AG04450 (cell line): ENCODE measurements around the gene MACC1. TPM values are rescaled to one million over a fixed set of nuclear protein-coding genes. Genes with fewer than 3 reads are reported as not detected.

Experiments
- CTCF ChIA-PET: fragments of 300-600, 350-600 bp; formaldehyde crosslinking; extraction: SDS; loops from one replicate; lab custom pipeline; 2022; ENCODE audit warnings: antibody characterized with exemption, inconsistent platforms; lab: Charles Lee
- POLR2A ChIA-PET: fragments of 350-600 bp; formaldehyde crosslinking; extraction: SDS; loops from one replicate; lab custom pipeline; 2021; ENCODE audit warnings: antibody characterized with exemption, inconsistent platforms; lab: Yijun Ruan, JAX
- DNase-seq: peaks from one replicate; pipeline ENCODE4 v3.0.0-alpha.2; 2011; ENCODE audit warnings: low read depth, low spot score
- H3K27ac ChIP-seq: one replicate; pipeline ENCODE4 v1.5.1; 2012; ENCODE audit warnings: low read depth, low read length, control low read depth
- H3K27me3 ChIP-seq: one replicate; pipeline ENCODE4 v1.6.0; 2012; ENCODE audit warnings: low read length; ENCODE audit not compliant: control insufficient read depth, insufficient read depth
- H3K4me3 ChIP-seq: 2 replicates; pipeline ENCODE4 v1.5.1; 2011; ENCODE audit warnings: mild to moderate bottlenecking, low read depth, low read length, control low read depth
- H3K9me3 ChIP-seq: 2 replicates; pipeline ENCODE4 v1.5.1; 2012; ENCODE audit warnings: low read length; ENCODE audit not compliant: control insufficient read depth, insufficient read depth
- CTCF ChIP-seq: IDR thresholded peaks from 2 replicates; pipeline ENCODE4 v1.5.1; 2011; ENCODE audit warnings: low read depth, low read length, control low read depth, inconsistent platforms
- polyA plus RNA-seq: library from polyadenylated mRNA; depleted of rRNA; stranded (reverse); fragments of >200 nt; gene quantifications from 2 replicates; pipeline ENCODE4 v1.2.3, GENCODE V29; 2011

The MACC1 gene
- polyA plus RNA-seq, 1 experiment: 0.07 TPM

- Histone ChIP-seq H3K9me3 (no peaks in the 10 kb centered on the region), H3K27me3 (no peaks in the 10 kb centered on the region), H3K4me3 (no peak overlapping the region), H3K27ac (no peak overlapping the region)
- TF ChIP-seq CTCF: no peak
- ChIA-PET CTCF (no interaction called here), POLR2A (no interaction called here)
- DNase-seq: no peak
These were observed 23.1 kb upstream of the MACC1 start for GRCh38 chr7:20240080-20240926.

GRCh38 chr7:20238754-20239324, 21.7 kb upstream of the MACC1 start:
- H3K9me3 ChIP-seq: no peaks in the 10 kb centered on the region
- no peak overlapping the region for H3K27ac ChIP-seq
- DNase-seq: no peak
- no peaks in the 10 kb centered on the region for H3K27me3 ChIP-seq
- no peak for TF ChIP-seq CTCF
- H3K4me3 ChIP-seq: no peak overlapping the region
- CTCF ChIA-PET: no interaction called here
- POLR2A ChIA-PET: no interaction called here

- Histone ChIP-seq H3K27me3 (no peaks in the 10 kb centered on the region), H3K4me3 (no peak overlapping the region), H3K9me3 (no peaks in the 10 kb centered on the region), H3K27ac (no peak overlapping the region)
- ChIA-PET CTCF (no interaction called here), POLR2A (no interaction called here)
- DNase-seq: no peak
- TF ChIP-seq CTCF: no peak
These were observed 21.1 kb upstream of the MACC1 start for GRCh38 chr7:20238194-20238753.

- H3K27me3 ChIP-seq: no peaks in the 10 kb centered on the region
- no peak for DNase-seq
- ChIA-PET POLR2A (no interaction called here), CTCF (no interaction called here)
- no peaks in the 10 kb centered on the region for H3K9me3 ChIP-seq
- no peak overlapping the region for H3K4me3 ChIP-seq
- TF ChIP-seq CTCF: no peak
- no peak overlapping the region for H3K27ac ChIP-seq
These were observed 20.4 kb upstream of the MACC1 start for GRCh38 chr7:20237464-20238193.
